WTC11 (cell line): Measurements from ENCODE around the gene TNFRSF19.

Experiments
- IRF1 ChIP-seq: sonication (generic); formaldehyde crosslinking; IDR thresholded peaks from 2 replicates; pipeline ENCODE4 v1.8.0; 2023; ENCODE audit warnings: missing genetic modification reagents
- SP1 ChIP-seq: sonication (generic); formaldehyde crosslinking; conservative IDR thresholded peaks from 2 replicates; pipeline ENCODE4 v1.8.1; 2022; ENCODE audit warnings: missing genetic modification reagents
- USF2 ChIP-seq: sonication (generic); formaldehyde crosslinking; IDR thresholded peaks from 2 replicates; pipeline ENCODE4 v1.8.1; 2023; ENCODE audit warnings: mild to moderate bottlenecking, missing genetic modification reagents, moderate library complexity
- ZSCAN18 ChIP-seq: fragments of 250-450 bp; sonication (Bioruptor Pico); IDR thresholded peaks from 2 replicates; pipeline ENCODE4 v2.1.2; 2022; ENCODE audit warnings: mild to moderate bottlenecking, moderate library complexity
- TF ChIP-seq, protein P1 (sequence below): sonication (generic); formaldehyde crosslinking; IDR thresholded peaks from 2 replicates; pipeline ENCODE4 v1.8.0; 2022; ENCODE audit warnings: mild to moderate bottlenecking, missing genetic modification reagents
- TF ChIP-seq, protein P2 (sequence below): fragments of 200-600 bp; IDR thresholded peaks from 2 replicates; pipeline ENCODE4 v1.8.0; 2022; ENCODE audit warnings: antibody characterized with exemption
- TF ChIP-seq, protein P3 (sequence below): sonication (generic); formaldehyde crosslinking; IDR thresholded peaks from 2 replicates; pipeline ENCODE4 v1.8.1; 2022; ENCODE audit warnings: missing genetic modification reagents, borderline replicate concordance
- TF ChIP-seq, protein P4 (sequence below): sonication (generic); formaldehyde crosslinking; IDR thresholded peaks from 2 replicates; pipeline ENCODE4 v1.8.1; 2022; ENCODE audit warnings: low read depth, missing genetic modification reagents, borderline replicate concordance
- TF ChIP-seq, protein P5 (sequence below): sonication (generic); formaldehyde crosslinking; IDR thresholded peaks from 2 replicates; pipeline ENCODE4 v1.8.0; 2022; ENCODE audit warnings: mild to moderate bottlenecking, missing genetic modification reagents

DNA sequence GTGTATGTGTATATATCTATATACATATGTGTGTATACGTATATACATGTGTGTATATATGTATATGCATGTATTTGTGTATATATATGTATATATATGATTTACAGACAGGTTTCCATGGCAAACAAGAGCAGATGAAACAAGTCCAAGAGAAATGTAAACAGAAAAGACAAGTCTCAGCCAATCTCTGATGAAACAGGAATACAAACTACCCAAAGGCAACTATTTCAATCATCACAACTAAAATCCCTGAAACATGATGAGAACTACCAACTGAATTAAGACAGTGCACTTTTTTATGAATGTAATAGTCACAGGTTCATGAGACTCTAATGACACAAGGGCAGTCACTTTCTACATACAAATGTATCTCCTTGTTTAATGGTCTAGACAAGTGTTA is 140.2 kb downstream of the TNFRSF19 start:
- TF ChIP-seq, protein P1, sequence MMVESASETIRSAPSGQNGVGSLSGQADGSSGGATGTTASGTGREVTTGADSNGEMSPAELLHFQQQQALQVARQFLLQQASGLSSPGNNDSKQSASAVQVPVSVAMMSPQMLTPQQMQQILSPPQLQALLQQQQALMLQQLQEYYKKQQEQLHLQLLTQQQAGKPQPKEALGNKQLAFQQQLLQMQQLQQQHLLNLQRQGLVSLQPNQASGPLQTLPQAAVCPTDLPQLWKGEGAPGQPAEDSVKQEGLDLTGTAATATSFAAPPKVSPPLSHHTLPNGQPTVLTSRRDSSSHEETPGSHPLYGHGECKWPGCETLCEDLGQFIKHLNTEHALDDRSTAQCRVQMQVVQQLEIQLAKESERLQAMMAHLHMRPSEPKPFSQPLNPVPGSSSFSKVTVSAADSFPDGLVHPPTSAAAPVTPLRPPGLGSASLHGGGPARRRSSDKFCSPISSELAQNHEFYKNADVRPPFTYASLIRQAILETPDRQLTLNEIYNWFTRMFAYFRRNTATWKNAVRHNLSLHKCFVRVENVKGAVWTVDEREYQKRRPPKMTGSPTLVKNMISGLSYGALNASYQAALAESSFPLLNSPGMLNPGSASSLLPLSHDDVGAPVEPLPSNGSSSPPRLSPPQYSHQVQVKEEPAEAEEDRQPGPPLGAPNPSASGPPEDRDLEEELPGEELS (CRISPR knock-in tag), result no peak
- TF ChIP-seq, protein P2, sequence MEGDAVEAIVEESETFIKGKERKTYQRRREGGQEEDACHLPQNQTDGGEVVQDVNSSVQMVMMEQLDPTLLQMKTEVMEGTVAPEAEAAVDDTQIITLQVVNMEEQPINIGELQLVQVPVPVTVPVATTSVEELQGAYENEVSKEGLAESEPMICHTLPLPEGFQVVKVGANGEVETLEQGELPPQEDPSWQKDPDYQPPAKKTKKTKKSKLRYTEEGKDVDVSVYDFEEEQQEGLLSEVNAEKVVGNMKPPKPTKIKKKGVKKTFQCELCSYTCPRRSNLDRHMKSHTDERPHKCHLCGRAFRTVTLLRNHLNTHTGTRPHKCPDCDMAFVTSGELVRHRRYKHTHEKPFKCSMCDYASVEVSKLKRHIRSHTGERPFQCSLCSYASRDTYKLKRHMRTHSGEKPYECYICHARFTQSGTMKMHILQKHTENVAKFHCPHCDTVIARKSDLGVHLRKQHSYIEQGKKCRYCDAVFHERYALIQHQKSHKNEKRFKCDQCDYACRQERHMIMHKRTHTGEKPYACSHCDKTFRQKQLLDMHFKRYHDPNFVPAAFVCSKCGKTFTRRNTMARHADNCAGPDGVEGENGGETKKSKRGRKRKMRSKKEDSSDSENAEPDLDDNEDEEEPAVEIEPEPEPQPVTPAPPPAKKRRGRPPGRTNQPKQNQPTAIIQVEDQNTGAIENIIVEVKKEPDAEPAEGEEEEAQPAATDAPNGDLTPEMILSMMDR, result no peak
- no peak for TF ChIP-seq IRF1 (CRISPR knock-in tag)
- no peak for TF ChIP-seq SP1 (CRISPR knock-in tag)
- no peak for TF ChIP-seq USF2
- TF ChIP-seq ZSCAN18 (CRISPR knock-in tag), result no peak
- TF ChIP-seq, protein P3, sequence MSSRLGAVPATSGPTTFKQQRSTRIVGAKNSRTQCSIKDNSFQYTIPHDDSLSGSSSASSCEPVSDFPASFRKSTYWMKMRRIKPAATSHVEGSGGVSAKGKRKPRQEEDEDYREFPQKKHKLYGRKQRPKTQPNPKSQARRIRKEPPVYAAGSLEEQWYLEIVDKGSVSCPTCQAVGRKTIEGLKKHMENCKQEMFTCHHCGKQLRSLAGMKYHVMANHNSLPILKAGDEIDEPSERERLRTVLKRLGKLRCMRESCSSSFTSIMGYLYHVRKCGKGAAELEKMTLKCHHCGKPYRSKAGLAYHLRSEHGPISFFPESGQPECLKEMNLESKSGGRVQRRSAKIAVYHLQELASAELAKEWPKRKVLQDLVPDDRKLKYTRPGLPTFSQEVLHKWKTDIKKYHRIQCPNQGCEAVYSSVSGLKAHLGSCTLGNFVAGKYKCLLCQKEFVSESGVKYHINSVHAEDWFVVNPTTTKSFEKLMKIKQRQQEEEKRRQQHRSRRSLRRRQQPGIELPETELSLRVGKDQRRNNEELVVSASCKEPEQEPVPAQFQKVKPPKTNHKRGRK (CRISPR knock-in tag), result no peak
- TF ChIP-seq, protein P4, sequence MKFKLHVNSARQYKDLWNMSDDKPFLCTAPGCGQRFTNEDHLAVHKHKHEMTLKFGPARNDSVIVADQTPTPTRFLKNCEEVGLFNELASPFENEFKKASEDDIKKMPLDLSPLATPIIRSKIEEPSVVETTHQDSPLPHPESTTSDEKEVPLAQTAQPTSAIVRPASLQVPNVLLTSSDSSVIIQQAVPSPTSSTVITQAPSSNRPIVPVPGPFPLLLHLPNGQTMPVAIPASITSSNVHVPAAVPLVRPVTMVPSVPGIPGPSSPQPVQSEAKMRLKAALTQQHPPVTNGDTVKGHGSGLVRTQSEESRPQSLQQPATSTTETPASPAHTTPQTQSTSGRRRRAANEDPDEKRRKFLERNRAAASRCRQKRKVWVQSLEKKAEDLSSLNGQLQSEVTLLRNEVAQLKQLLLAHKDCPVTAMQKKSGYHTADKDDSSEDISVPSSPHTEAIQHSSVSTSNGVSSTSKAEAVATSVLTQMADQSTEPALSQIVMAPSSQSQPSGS (CRISPR knock-in tag), result no peak
- TF ChIP-seq, protein P5, sequence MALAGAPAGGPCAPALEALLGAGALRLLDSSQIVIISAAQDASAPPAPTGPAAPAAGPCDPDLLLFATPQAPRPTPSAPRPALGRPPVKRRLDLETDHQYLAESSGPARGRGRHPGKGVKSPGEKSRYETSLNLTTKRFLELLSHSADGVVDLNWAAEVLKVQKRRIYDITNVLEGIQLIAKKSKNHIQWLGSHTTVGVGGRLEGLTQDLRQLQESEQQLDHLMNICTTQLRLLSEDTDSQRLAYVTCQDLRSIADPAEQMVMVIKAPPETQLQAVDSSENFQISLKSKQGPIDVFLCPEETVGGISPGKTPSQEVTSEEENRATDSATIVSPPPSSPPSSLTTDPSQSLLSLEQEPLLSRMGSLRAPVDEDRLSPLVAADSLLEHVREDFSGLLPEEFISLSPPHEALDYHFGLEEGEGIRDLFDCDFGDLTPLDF, result no peak
